ENCODE data around the gene AKR7A3.
"Not testable (repeated sequence)": the region's sequence is repeated elsewhere in the genome, so short reads cannot be mapped to it uniquely, and the experiment has no call there.

GRCh38 chr1:19270343-19270730 is 18.2 kb downstream of the AKR7A3 start:
- not testable (repeated sequence) for TF ChIP-seq CTCF (conservative IDR thresholded peaks at IDR 0.05; ENCODE audit: low read length); EZH2phosphoT487 (IDR thresholded peaks at IDR 0.05; ENCODE audit: borderline replicate concordance)
